ENCODE measurements around the gene CPVL. TPM values are rescaled to one million over a fixed set of nuclear protein-coding genes. Genes with fewer than 3 reads are reported as not detected.
A peak's percentile ranks its signal among the peaks of the same experiment; 100 is the strongest.

Gene CPVL
- total and polyA plus RNA-seq, 8 donors = 6.8 to 40.8 (median 11.2) TPM

DNA sequence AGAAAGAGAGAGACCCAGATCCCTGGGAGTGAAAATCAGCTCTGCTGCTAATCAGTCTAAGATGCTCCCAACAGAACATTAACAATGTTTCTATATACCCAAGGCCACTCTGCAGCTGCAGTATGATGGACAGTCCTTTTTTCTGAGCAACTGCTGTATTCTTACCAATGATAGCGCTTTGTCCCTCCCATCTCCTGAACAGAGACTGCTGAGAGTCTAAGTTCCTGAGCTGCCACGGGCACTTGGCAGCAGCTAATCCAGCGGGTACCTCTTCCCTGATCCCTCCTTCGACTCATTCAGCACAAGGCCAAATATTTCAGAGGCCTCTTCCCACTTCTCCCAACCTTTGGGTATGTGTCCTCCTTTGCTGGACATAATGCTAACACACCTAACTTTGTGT is 7.7 kb downstream of the CPVL start:
- DNase-seq (no peak), ATAC-seq (no peak)
- Histone ChIP-seq H3K4me1 (peaks cover 0 to 38% of the 10 kb centered on the region in 2 donors), H3K9me3 (no peaks in the 10 kb centered on the region), H3K36me3 (no peaks in the 10 kb centered on the region), H3K27ac (no peak overlapping the region), H3K4me3 (no peak overlapping the region), H3K27me3 (no peaks in the 10 kb centered on the region)
- TF ChIP-seq, protein P1, sequence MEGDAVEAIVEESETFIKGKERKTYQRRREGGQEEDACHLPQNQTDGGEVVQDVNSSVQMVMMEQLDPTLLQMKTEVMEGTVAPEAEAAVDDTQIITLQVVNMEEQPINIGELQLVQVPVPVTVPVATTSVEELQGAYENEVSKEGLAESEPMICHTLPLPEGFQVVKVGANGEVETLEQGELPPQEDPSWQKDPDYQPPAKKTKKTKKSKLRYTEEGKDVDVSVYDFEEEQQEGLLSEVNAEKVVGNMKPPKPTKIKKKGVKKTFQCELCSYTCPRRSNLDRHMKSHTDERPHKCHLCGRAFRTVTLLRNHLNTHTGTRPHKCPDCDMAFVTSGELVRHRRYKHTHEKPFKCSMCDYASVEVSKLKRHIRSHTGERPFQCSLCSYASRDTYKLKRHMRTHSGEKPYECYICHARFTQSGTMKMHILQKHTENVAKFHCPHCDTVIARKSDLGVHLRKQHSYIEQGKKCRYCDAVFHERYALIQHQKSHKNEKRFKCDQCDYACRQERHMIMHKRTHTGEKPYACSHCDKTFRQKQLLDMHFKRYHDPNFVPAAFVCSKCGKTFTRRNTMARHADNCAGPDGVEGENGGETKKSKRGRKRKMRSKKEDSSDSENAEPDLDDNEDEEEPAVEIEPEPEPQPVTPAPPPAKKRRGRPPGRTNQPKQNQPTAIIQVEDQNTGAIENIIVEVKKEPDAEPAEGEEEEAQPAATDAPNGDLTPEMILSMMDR (IDR thresholded peaks at IDR 0.05) = no peak
- intact Hi-C loops (cut with DNase I) = no loop called here

DNA sequence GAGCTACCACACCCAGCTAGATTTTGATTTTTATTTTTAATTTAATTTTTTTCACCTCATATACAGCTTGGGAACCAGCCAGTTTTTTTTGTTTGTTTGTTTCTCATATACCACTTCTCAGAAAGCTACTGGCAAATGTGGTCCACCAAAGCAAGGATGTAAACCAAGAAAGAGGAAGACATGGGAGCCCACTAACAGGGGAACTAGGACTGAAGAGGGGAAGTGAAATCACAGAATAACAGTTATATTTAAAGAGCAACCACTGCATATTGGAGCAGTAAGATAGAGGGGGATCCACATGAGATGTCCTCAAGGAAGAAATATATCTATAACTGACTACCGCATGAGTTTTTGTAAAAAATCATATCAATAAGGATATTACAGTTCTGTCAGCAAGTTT is 10.5 kb downstream of the CPVL start:
- H3K9me3 ChIP-seq = no peaks in the 10 kb centered on the region
- intact Hi-C loops (cut with DNase I) = no loop called here
- H3K27me3 ChIP-seq = no peaks in the 10 kb centered on the region
- H3K27ac ChIP-seq = no peak overlapping the region
- ATAC-seq = peak; percentile 58
- no peak for DNase-seq
- TF ChIP-seq, protein P1 (IDR thresholded peaks at IDR 0.05) = no peak
- no peaks in the 10 kb centered on the region for H3K36me3 ChIP-seq
- H3K4me1 ChIP-seq = peaks cover 0 to 24% of the 10 kb centered on the region in 2 donors
- no peak overlapping the region for H3K4me3 ChIP-seq

DNA sequence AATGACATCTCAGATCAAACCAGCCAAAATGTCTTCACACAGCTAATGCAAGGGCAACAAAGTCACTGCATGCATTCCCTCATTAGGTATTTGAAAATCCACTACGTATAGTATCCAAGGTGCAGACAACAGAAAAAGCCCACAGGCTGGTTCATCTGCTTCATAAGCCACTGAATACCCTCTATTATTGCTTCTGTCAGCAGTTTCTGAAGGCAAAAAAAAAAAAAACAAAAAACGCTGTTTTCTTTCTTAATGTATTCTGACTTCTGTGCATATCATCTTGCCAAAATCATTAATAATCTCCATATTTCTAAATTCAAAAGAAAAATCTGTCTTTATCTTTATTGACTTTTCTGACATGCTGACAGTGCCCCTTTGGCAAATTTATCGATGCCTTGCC is 13.4 kb downstream of the CPVL start:
- Histone ChIP-seq H3K27ac (no peak overlapping the region), H3K36me3 (no peaks in the 10 kb centered on the region), H3K27me3 (peaks cover 0 to 5% of the 10 kb centered on the region in 2 donors), H3K4me3 (no peak overlapping the region), H3K9me3 (no peaks in the 10 kb centered on the region), H3K4me1 (peaks cover 0 to 18% of the 10 kb centered on the region in 2 donors)
- DNase-seq (no peak), ATAC-seq (no peak)
- TF ChIP-seq, protein P1 (IDR thresholded peaks at IDR 0.05) = no peak
- intact Hi-C loops (cut with DNase I) = no loop called here

DNA sequence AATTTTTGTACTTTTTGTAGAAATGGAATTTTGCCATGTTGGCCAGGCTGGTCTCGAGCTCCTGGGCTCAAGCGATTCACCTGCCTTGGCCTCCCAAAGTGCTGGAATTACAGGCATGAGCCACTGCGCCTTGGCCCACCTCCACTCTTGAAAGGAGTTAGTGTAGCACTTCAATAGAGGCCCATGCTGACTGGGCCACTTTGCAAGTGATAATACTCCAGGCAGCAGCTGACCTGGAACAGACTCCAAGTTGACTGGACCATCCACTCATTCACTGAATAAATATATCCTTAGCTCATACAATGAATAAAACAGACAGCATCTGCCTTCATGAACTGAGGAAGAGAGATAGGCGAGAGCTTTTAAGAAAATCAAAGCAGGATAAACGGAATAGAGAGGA is 14.7 kb downstream of the CPVL start:
- H3K36me3 ChIP-seq = no peaks in the 10 kb centered on the region
- DNase-seq = no peak
- TF ChIP-seq, protein P1 (IDR thresholded peaks at IDR 0.05) = no peak
- no peaks in the 10 kb centered on the region for H3K9me3 ChIP-seq
- ATAC-seq = no peak
- intact Hi-C loops (cut with DNase I) = no loop called here
- no peak overlapping the region for H3K4me3 ChIP-seq
- peaks cover 0 to 18% of the 10 kb centered on the region in 2 donors for H3K4me1 ChIP-seq
- peaks cover 0 to 5% of the 10 kb centered on the region in 2 donors for H3K27me3 ChIP-seq
- H3K27ac ChIP-seq = no peak overlapping the region

DNA sequence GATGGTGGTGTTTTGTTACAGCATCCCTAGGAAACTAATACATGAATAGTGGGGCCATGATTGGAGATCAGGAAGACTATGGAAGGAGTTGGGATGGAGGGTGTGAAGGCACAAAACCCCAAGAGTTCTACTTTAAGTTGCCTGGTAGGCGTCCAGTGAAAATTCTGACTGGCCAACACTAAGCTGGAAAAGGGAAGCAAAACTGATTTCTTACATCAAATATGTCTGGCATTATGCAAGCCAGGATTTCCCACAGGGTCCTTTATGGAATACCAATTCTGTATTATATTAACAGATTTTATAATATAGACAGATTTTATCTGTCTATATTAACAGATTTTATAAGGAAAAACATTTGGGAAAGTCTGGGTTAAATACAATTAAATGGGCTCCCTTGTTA is 16.2 kb downstream of the CPVL start:
- no peaks in the 10 kb centered on the region for H3K36me3 ChIP-seq
- H3K4me1 ChIP-seq = peaks cover 0 to 6% of the 10 kb centered on the region in 2 donors
- no peaks in the 10 kb centered on the region for H3K9me3 ChIP-seq
- H3K27me3 ChIP-seq = peaks cover 0 to 5% of the 10 kb centered on the region in 2 donors
- H3K27ac ChIP-seq = no peak overlapping the region
- no peak overlapping the region for H3K4me3 ChIP-seq
- no peak for ATAC-seq
- intact Hi-C loops (cut with DNase I) = no loop called here
- TF ChIP-seq, protein P1 (IDR thresholded peaks at IDR 0.05) = no peak
- DNase-seq = no peak

Measured in left lung (tissue), 10 donors.